A549 (cell line): Measurements from ENCODE around the gene MAN2A2. TPM values are rescaled to one million over a fixed set of nuclear protein-coding genes. Genes with fewer than 3 reads are reported as not detected.
A peak's percentile ranks its signal among the peaks of the same experiment; 100 is the strongest.

ENCODE experiments used
- ATAC-seq, 2 experiments: fragments of 200-7000 bp in 1 of 2; fragments of >200 bp in 1 of 2; cut with Nextera tagmentation in 1 of 2; cut with Tn5 transposase in 1 of 2; 3 replicates each; pipeline versions ENCODE4 v1.8.0 to v1.9.1; 2018 to 2020; ENCODE audit warnings: mild to moderate bottlenecking in 1 of 2, moderate library complexity in 1 of 2
- CTCF ChIA-PET: fragments of 300-600 bp; sonication (Branson Sonifier 250); formaldehyde crosslinking; extraction: SDS; loops from one replicate; lab custom pipeline; 2021; ENCODE audit warnings: antibody characterized with exemption, inconsistent platforms; lab: Yijun Ruan, JAX
- POLR2A ChIA-PET: fragments of 350-600 bp; formaldehyde crosslinking; extraction: SDS; loops from one replicate; lab custom pipeline; 2021; ENCODE audit warnings: antibody characterized with exemption, inconsistent platforms; lab: Yijun Ruan, JAX
- DNase-seq, 2 experiments: peaks; one replicate each; pipeline versions ENCODE4 v3.0.0 to v3.0.0-alpha.2; 2011 to 2016; ENCODE audit warnings: low read depth in 1 of 2, low spot score in 1 of 2
- FAIRE-seq: peaks from 2 replicates; lab custom pipeline; 2011; peaks lifted over from hg19 to GRCh38; lab: Jason Lieb, UNC
- H3K27ac ChIP-seq, 2 experiments: fragments of >200 bp; sonication (Bioruptor Twin); formaldehyde crosslinking; 3 replicates each; pipeline ENCODE4 v1.5.1; 2016 to 2017
- H3K4me1 ChIP-seq: fragments of >200 bp; sonication (Bioruptor Twin); formaldehyde crosslinking; 3 replicates; pipeline ENCODE4 v1.6.1; 2016
- H3K4me2 ChIP-seq: fragments of >200 bp; sonication (Bioruptor Twin); formaldehyde crosslinking; 3 replicates; pipeline ENCODE4 v1.6.1; 2016
- H3K4me3 ChIP-seq: fragments of >200 bp; sonication (Bioruptor Twin); formaldehyde crosslinking; 3 replicates; pipeline ENCODE4 v1.5.1; 2016
- H3K9me3 ChIP-seq: fragments of >200 bp; sonication (Bioruptor Twin); formaldehyde crosslinking; 3 replicates; pipeline ENCODE4 v1.6.1; 2016
- BCL3 ChIP-seq: fragments of >200 bp; sonication (Bioruptor Twin); formaldehyde crosslinking; IDR thresholded peaks from 3 replicates; pipeline ENCODE4 v1.6.1; 2016
- CBX8 ChIP-seq: fragments of 200-600 bp; sonication (generic); IDR thresholded peaks from 2 replicates; pipeline ENCODE4 v1.6.1; 2016
- E2F6 ChIP-seq: IDR thresholded peaks from 2 replicates; pipeline ENCODE4 v1.6.1; 2012; ENCODE audit warnings: low read depth, borderline replicate concordance
- EHMT2 ChIP-seq: fragments of 200-600 bp; sonication (generic); IDR thresholded peaks from 2 replicates; pipeline ENCODE4 v1.6.1; 2016; ENCODE audit warnings: antibody characterized with exemption, low read depth, mild to moderate bottlenecking, moderate library complexity
- FOSL2 ChIP-seq, 2 experiments: fragments of 450-650 bp in 1 of 2; fragments of >200 bp in 1 of 2; sonication (Bioruptor Twin) in 1 of 2; formaldehyde crosslinking; IDR thresholded peaks; 2 replicates each; pipeline versions ENCODE4 v1.5.0 to v1.6.1; 2016 to 2020; ENCODE audit warnings: mild to moderate bottlenecking in 1 of 2, moderate library complexity in 1 of 2
- GATA3 ChIP-seq: IDR thresholded peaks from 2 replicates; pipeline ENCODE4 v1.6.1; 2012; ENCODE audit warnings: borderline replicate concordance
- HMGXB4 ChIP-seq: fragments of 250-450 bp; sonication (Bioruptor Pico); IDR thresholded peaks from 2 replicates; pipeline ENCODE4 v1.5.0; 2021; ENCODE audit warnings: mild to moderate bottlenecking, moderate library complexity, borderline replicate concordance
- HOXB13 ChIP-seq: fragments of 250-450 bp; sonication (Bioruptor Pico); IDR thresholded peaks from 2 replicates; pipeline ENCODE4 v1.5.0; 2020; ENCODE audit warnings: low read depth, mild to moderate bottlenecking, moderate library complexity
- HOXB5 ChIP-seq: fragments of 250-450 bp; sonication (Bioruptor Pico); IDR thresholded peaks from 2 replicates; pipeline ENCODE4 v1.5.0; 2020; ENCODE audit warnings: mild to moderate bottlenecking, moderate library complexity
- JUN ChIP-seq, 2 experiments: fragments of >200 bp; sonication (Bioruptor Twin); formaldehyde crosslinking; IDR thresholded peaks; 2 replicates in 1 of 2; 3 replicates in 1 of 2; pipeline ENCODE4 v1.6.1; 2016 to 2017
- KDM1A ChIP-seq: fragments of 200-600 bp; sonication (generic); IDR thresholded peaks from 2 replicates; pipeline ENCODE4 v1.6.1; 2016; ENCODE audit warnings: low read depth, mild to moderate bottlenecking
- KDM5A ChIP-seq: fragments of 200-600 bp; sonication (generic); IDR thresholded peaks from 2 replicates; pipeline ENCODE4 v1.6.1; 2016; ENCODE audit warnings: antibody characterized with exemption, mild to moderate bottlenecking
- MYC ChIP-seq: IDR thresholded peaks from 2 replicates; pipeline ENCODE4 v1.6.1; 2012; ENCODE audit warnings: mild to moderate bottlenecking, inconsistent platforms, low read length, improper control_type of control experiment, borderline replicate concordance
- NR3C1 ChIP-seq: fragments of >200 bp; sonication (Bioruptor Twin); formaldehyde crosslinking; IDR thresholded peaks from 3 replicates; pipeline ENCODE4 v1.6.1; 2017
- PBX3 ChIP-seq: IDR thresholded peaks from 2 replicates; pipeline ENCODE4 v1.6.1; 2012
- PHF8 ChIP-seq: fragments of 200-600 bp; sonication (generic); IDR thresholded peaks from 2 replicates; pipeline ENCODE4 v1.6.1; 2016; ENCODE audit warnings: low read depth, mild to moderate bottlenecking, antibody characterized with exemption, moderate library complexity, borderline replicate concordance
- POLR2A ChIP-seq: IDR thresholded peaks from 2 replicates; pipeline ENCODE4 v1.6.1; 2012; ENCODE audit warnings: mild to moderate bottlenecking, low read length
- RAD21 ChIP-seq, 2 experiments: fragments of >200 bp in 1 of 2; sonication (Bioruptor Twin) in 1 of 2; formaldehyde crosslinking in 1 of 2; IDR thresholded peaks in 1 of 2; conservative IDR thresholded peaks in 1 of 2; 2 replicates in 1 of 2; 3 replicates in 1 of 2; pipeline ENCODE4 v1.6.1; 2012 to 2018; ENCODE audit warnings: inconsistent platforms in 1 of 2
- RFX5 ChIP-seq: fragments of 450-650 bp; IDR thresholded peaks from 2 replicates; pipeline ENCODE4 v1.7.1; 2014; ENCODE audit warnings: antibody characterized with exemption, mild to moderate bottlenecking, moderate library complexity
- SMC3 ChIP-seq: fragments of >200 bp; sonication (Bioruptor Twin); formaldehyde crosslinking; IDR thresholded peaks from 3 replicates; pipeline ENCODE4 v1.6.1; 2018; ENCODE audit warnings: inconsistent platforms
- ZC3H11A ChIP-seq: fragments of 450-650 bp; IDR thresholded peaks from 2 replicates; pipeline ENCODE4 v1.6.1; 2014; ENCODE audit warnings: antibody characterized with exemption, mild to moderate bottlenecking
- ZSCAN20 ChIP-seq: fragments of 250-450 bp; sonication (Bioruptor Pico); IDR thresholded peaks from 2 replicates; pipeline ENCODE4 v1.8.0; 2022; ENCODE audit warnings: mild to moderate bottlenecking, moderate library complexity
- WGBS: methylation state at CpG from one replicate; pipeline ENCODE4 v1.1.6; 2017; ENCODE audit errors: missing lambda C conversion rate; 5-methylcytosine and 5-hydroxymethylcytosine counted together
- polyA plus RNA-seq, 4 experiments: library from polyadenylated mRNA; depleted of rRNA in 3 of 4; stranded (reverse); fragments of >200 nt; fragmentation: RNase III in 1 of 4; extraction: RNeasy Plus Mini Kit Qiagen cat#74134 plus additional on column Dnase treatment in 1 of 4; gene quantifications; 2 replicates in 3 of 4; 3 replicates in 1 of 4; pipeline ENCODE4 v1.2.3, GENCODE V29; 2011 to 2017
- TF ChIP-seq, protein P1 (sequence below): fragments of >200 bp; sonication (Bioruptor Twin); formaldehyde crosslinking; IDR thresholded peaks from 3 replicates; pipeline ENCODE4 v1.5.1; 2016
- TF ChIP-seq, protein P2 (sequence below): fragments of 250-450 bp; sonication (Bioruptor Pico); IDR thresholded peaks from 2 replicates; pipeline ENCODE4 v1.5.0; 2020; ENCODE audit warnings: low read depth, mild to moderate bottlenecking, moderate library complexity
- TF ChIP-seq, protein P3 (sequence below): IDR thresholded peaks from 2 replicates; pipeline ENCODE4 v1.6.1; 2012

MAN2A2 gene
- polyA plus RNA-seq, 2 of the 4 experiments (the other 2 are of a cell fraction), result 22.0 to 32.6 TPM

- peak; percentile 94 to 98 for DNase-seq
- POLR2A ChIA-PET, result interaction anchor here (1.0 to 2.8 kb wide), 6 partner anchors 22 to 313 kb away, joined by 3 to 20 read pairs (median 4); partner anchors contain the start of genes MAN2A2 and RCCD1
- Histone ChIP-seq H3K4me1 (peaks cover 35% of the 10 kb centered on the region), H3K9me3 (no peaks in the 10 kb centered on the region), H3K27ac (peak within 1 kb of the TSS; percentile 84 to 93), H3K4me3 (peak within 1 kb of the TSS; percentile 69), H3K4me2 (peak within 1 kb of the TSS; percentile 72)
- ATAC-seq, result peak; percentile 67 to 77
- no peak for FAIRE-seq
- WGBS, result under 1% methylated on average over 39 of the region's 52 CpGs
- CTCF ChIA-PET, result interaction anchor here (0.5 to 16.4 kb wide), 71 partner anchors 9 to 790 kb away, joined by 3 to 536 read pairs (median 4); partner anchors contain the start of genes FES, MAN2A2, PRC1 and RCCD1
- TF ChIP-seq ZSCAN20 (no peak), RAD21 (conservative IDR thresholded peaks at IDR 0.05 in 1 of 2, IDR thresholded peaks at IDR 0.05 in 1 of 2) (peak; percentile 26 to 39; a peak in 2 of 5 replicates), EHMT2 (no peak), E2F6 (peak; percentile 53), PHF8 (peak; percentile 74; the same call in 1 of the 2 replicates), NR3C1 (no peak), FOSL2 (IDR thresholded peaks at IDR 0.05) (no peak), FOSL2 (CRISPR knock-in tag; IDR thresholded peaks at IDR 0.05) (no peak), POLR2A (peak; percentile 73), HOXB13 (0 out of 2 replicates have a peak, but pooled peaks have one; percentile 27), JUN (IDR thresholded peaks at IDR 0.05) (peak; percentile 56 to 87; a peak in 4 of 5 replicates), BCL3 (peak; percentile 54; the same call in 1 of the 3 replicates), HOXB5 (CRISPR knock-in tag) (peak; percentile 48; the same call in 1 of the 2 replicates), RFX5 (peak; percentile 72; the same call in 1 of the 2 replicates), KDM5A (peak; percentile 53), CBX8 (no peak), PBX3 (peak; percentile 35; the same call in 1 of the 2 replicates), MYC (peak; percentile 56; the same call in 1 of the 2 replicates), ZC3H11A (peak; percentile 2; the same call in 1 of the 2 replicates), KDM1A (peak; percentile 31; the same call in 1 of the 2 replicates), HMGXB4 (CRISPR knock-in tag) (peak; percentile 92; the same call in 1 of the 2 replicates), SMC3 (peak; percentile 45), GATA3 (0 out of 2 replicates have a peak, but pooled peaks have one; percentile 34)
- TF ChIP-seq, protein P1, sequence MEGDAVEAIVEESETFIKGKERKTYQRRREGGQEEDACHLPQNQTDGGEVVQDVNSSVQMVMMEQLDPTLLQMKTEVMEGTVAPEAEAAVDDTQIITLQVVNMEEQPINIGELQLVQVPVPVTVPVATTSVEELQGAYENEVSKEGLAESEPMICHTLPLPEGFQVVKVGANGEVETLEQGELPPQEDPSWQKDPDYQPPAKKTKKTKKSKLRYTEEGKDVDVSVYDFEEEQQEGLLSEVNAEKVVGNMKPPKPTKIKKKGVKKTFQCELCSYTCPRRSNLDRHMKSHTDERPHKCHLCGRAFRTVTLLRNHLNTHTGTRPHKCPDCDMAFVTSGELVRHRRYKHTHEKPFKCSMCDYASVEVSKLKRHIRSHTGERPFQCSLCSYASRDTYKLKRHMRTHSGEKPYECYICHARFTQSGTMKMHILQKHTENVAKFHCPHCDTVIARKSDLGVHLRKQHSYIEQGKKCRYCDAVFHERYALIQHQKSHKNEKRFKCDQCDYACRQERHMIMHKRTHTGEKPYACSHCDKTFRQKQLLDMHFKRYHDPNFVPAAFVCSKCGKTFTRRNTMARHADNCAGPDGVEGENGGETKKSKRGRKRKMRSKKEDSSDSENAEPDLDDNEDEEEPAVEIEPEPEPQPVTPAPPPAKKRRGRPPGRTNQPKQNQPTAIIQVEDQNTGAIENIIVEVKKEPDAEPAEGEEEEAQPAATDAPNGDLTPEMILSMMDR, result peak; percentile 95
- TF ChIP-seq, protein P2, sequence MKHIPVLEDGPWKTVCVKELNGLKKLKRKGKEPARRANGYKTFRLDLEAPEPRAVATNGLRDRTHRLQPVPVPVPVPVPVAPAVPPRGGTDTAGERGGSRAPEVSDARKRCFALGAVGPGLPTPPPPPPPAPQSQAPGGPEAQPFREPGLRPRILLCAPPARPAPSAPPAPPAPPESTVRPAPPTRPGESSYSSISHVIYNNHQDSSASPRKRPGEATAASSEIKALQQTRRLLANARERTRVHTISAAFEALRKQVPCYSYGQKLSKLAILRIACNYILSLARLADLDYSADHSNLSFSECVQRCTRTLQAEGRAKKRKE (CRISPR knock-in tag), result no peak
- TF ChIP-seq, protein P3, sequence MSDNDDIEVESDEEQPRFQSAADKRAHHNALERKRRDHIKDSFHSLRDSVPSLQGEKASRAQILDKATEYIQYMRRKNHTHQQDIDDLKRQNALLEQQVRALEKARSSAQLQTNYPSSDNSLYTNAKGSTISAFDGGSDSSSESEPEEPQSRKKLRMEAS, result peak; percentile 84
Measured at GRCh38 chr15:90931828-90932659, 28.9 kb downstream of the MAN2A2 start, which contains the start of gene HDDC3. Gene HDDC3 (minus strand): TSS chr15:90932549. CDS start chr15:90932540, 9 bp downstream.
